ENCODE data around the gene CDKL5.

CDKL5 gene

GRCh38 chrX:18696653-18697052 lies 271.2 kb downstream of the CDKL5 start:
- no peaks in the 10 kb centered on the region for H3K4me1 ChIP-seq (ENCODE audit: insufficient read depth, low read length, poor library complexity, severe bottlenecking)
- no peak overlapping the region for H2AFZ ChIP-seq (ENCODE audit: low read length)
- H3K4me2 ChIP-seq (ENCODE audit: low read depth, low read length, poor library complexity, severe bottlenecking): no peak overlapping the region
- H3K9me3 ChIP-seq (ENCODE audit: insufficient read depth, low read depth, low read length): no peaks in the 10 kb centered on the region
- TF ChIP-seq EZH2phosphoT487 (IDR thresholded peaks at IDR 0.05; ENCODE audit: borderline replicate concordance) (no peak), CTCF (conservative IDR thresholded peaks at IDR 0.05; ENCODE audit: low read length) (no peak)
- no peaks in the 10 kb centered on the region for H3K36me3 ChIP-seq (ENCODE audit: insufficient read depth, low read length)
- H3K79me2 ChIP-seq (ENCODE audit: insufficient read depth, low read length): no peaks in the 10 kb centered on the region
- no peaks in the 10 kb centered on the region for H3K9me2 ChIP-seq (replicated peaks; ENCODE audit: low read depth, low read length)
- H3F3A ChIP-seq (ENCODE audit: low read depth): no peaks in the 10 kb centered on the region
- H3K9ac ChIP-seq (ENCODE audit: low read depth, low read length, poor library complexity, severe bottlenecking): no peak overlapping the region
- H3K27me3 ChIP-seq (ENCODE audit: insufficient read depth, low read length, poor library complexity, severe bottlenecking): no peaks in the 10 kb centered on the region
- H3K4me3 ChIP-seq (ENCODE audit: low read length, poor library complexity, severe bottlenecking): no peak overlapping the region
- H4K20me1 ChIP-seq (ENCODE audit: insufficient read depth, low read length, poor library complexity, severe bottlenecking): no peaks in the 10 kb centered on the region

- H2AFZ ChIP-seq (ENCODE audit: low read length): no peak overlapping the region
- no peak overlapping the region for H3K4me2 ChIP-seq (ENCODE audit: low read depth, low read length, poor library complexity, severe bottlenecking)
- no peaks in the 10 kb centered on the region for H3K9me3 ChIP-seq (ENCODE audit: insufficient read depth, low read depth, low read length)
- no peaks in the 10 kb centered on the region for H3K27me3 ChIP-seq (ENCODE audit: insufficient read depth, low read length, poor library complexity, severe bottlenecking)
- H3F3A ChIP-seq (ENCODE audit: low read depth): no peaks in the 10 kb centered on the region
- no peak overlapping the region for H3K9ac ChIP-seq (ENCODE audit: low read depth, low read length, poor library complexity, severe bottlenecking)
- no peaks in the 10 kb centered on the region for H3K4me1 ChIP-seq (ENCODE audit: insufficient read depth, low read length, poor library complexity, severe bottlenecking)
- TF ChIP-seq EZH2phosphoT487 (IDR thresholded peaks at IDR 0.05; ENCODE audit: borderline replicate concordance) (no peak), CTCF (conservative IDR thresholded peaks at IDR 0.05; ENCODE audit: low read length) (no peak)
- H3K36me3 ChIP-seq (ENCODE audit: insufficient read depth, low read length): no peaks in the 10 kb centered on the region
- H3K79me2 ChIP-seq (ENCODE audit: insufficient read depth, low read length): no peaks in the 10 kb centered on the region
- H3K4me3 ChIP-seq (ENCODE audit: low read length, poor library complexity, severe bottlenecking): no peak overlapping the region
- no peaks in the 10 kb centered on the region for H4K20me1 ChIP-seq (ENCODE audit: insufficient read depth, low read length, poor library complexity, severe bottlenecking)
- no peaks in the 10 kb centered on the region for H3K9me2 ChIP-seq (replicated peaks; ENCODE audit: low read depth, low read length)
Observed at GRCh38 chrX:18698737-18699650, 273.6 kb downstream of the CDKL5 start.

- H2AFZ ChIP-seq (ENCODE audit: low read length): no peak overlapping the region
- no peaks in the 10 kb centered on the region for H4K20me1 ChIP-seq (ENCODE audit: insufficient read depth, low read length, poor library complexity, severe bottlenecking)
Observed at GRCh38 chrX:18701621-18702361, 276.4 kb downstream of the CDKL5 start.

More at GRCh38 chrX:18701621-18702361, 276.4 kb downstream of the CDKL5 start:
- TF ChIP-seq CTCF (conservative IDR thresholded peaks at IDR 0.05; ENCODE audit: low read length): no peak
- TF ChIP-seq EZH2phosphoT487 (IDR thresholded peaks at IDR 0.05; ENCODE audit: borderline replicate concordance): no peak
- Histone ChIP-seq H3K9me2 (replicated peaks; ENCODE audit: low read depth, low read length) (no peaks in the 10 kb centered on the region), H3K27me3 (ENCODE audit: insufficient read depth, low read length, poor library complexity, severe bottlenecking) (no peaks in the 10 kb centered on the region), H3K9ac (ENCODE audit: low read depth, low read length, poor library complexity, severe bottlenecking) (no peak overlapping the region), H3K4me2 (ENCODE audit: low read depth, low read length, poor library complexity, severe bottlenecking) (no peak overlapping the region), H3K9me3 (ENCODE audit: insufficient read depth, low read depth, low read length) (no peaks in the 10 kb centered on the region), H3K4me1 (ENCODE audit: insufficient read depth, low read length, poor library complexity, severe bottlenecking) (no peaks in the 10 kb centered on the region), H3K79me2 (ENCODE audit: insufficient read depth, low read length) (no peaks in the 10 kb centered on the region), H3F3A (ENCODE audit: low read depth) (no peaks in the 10 kb centered on the region), H3K36me3 (ENCODE audit: insufficient read depth, low read length) (no peaks in the 10 kb centered on the region), H3K4me3 (ENCODE audit: low read length, poor library complexity, severe bottlenecking) (no peak overlapping the region)
